NCI-H2227 treated with DMSO at 0.1 percent for 48 hours (cell line): Measurements from ENCODE around the gene TRIM66.

Experiments
- DNase-seq: peaks from one replicate; lab custom pipeline; 2025; lab: John Stamatoyannopoulos, UW

Gene TRIM66

DNA sequence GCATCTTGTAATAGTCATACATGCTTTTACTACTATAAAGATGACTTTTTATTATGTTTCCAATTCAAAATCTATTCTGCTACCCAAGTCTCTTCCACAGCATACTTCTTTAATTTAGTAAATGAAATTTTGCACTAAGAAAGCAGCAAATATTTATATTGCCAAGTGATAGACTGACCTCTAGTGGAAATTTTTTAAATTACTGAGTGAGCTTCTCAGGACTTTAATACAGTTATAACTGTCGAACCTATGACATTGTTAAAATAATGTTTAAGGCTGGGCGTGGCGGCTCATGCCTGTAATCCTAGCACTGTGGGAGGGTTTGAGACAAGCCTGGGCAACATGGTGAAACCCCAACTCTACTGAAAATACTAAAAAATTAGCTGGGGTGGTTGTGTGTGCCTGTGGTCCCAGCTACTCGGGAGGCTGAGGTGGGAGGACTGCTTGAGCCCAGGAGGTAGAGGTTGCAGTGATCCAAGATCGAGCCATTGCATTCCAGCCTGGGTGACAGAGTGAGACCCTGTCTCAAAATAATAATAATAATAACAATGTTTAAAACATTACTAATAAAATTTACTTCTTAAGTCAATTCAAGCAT, 115.8 kb downstream of the TRIM66 start:
- DNase-seq, result peak; percentile 39

- no peak for DNase-seq
Observed at GRCh38 chr11:8564526-8564925, 117.9 kb downstream of the TRIM66 start.
